Caco-2 (cell line): ENCODE measurements around the gene LDLRAD3. TPM values are rescaled to one million over a fixed set of nuclear protein-coding genes. Genes with fewer than 3 reads are reported as not detected.
A peak's percentile ranks its signal among the peaks of the same experiment; 100 is the strongest.

ENCODE experiments used
- BruUV-seq: library from RNA; stranded (reverse); fragments of 400-500 nt; replicated peaks from 2 replicates; lab custom pipeline; 2021; lab: Mats Ljungman, UMichigan
- CTCF ChIA-PET: fragments of 300-600 bp; sonication (Branson Sonifier 250); formaldehyde crosslinking; loops from one replicate; lab custom pipeline; 2022; ENCODE audit warnings: antibody characterized with exemption; lab: Charles Lee
- POLR2A ChIA-PET: fragments of 300-600 bp; sonication (Branson Sonifier 250); formaldehyde crosslinking; loops from one replicate; lab custom pipeline; 2022; ENCODE audit warnings: antibody characterized with exemption; lab: Charles Lee
- DNase-seq, 2 experiments: peaks; one replicate each; pipeline versions ENCODE4 v3.0.0 to v3.0.0-alpha.2; 2020 to 2022
- H3K27me3 ChIP-seq: replicated peaks from 2 replicates; pipeline ENCODE4 v1.6.0; 2011; ENCODE audit warnings: low read length; ENCODE audit not compliant: control insufficient read depth, insufficient read depth
- H3K36me3 ChIP-seq: 2 replicates; pipeline ENCODE4 v1.5.1; 2011; ENCODE audit warnings: low read length; ENCODE audit not compliant: control insufficient read depth, insufficient read depth
- H3K4me1 ChIP-seq: fragments of 250-450 bp; sonication (Bioruptor Pico); 2 replicates; pipeline ENCODE4 v1.5.1; 2020; ENCODE audit warnings: mild to moderate bottlenecking
- H3K4me3 ChIP-seq: 2 replicates; pipeline ENCODE4 v1.5.1; 2011; ENCODE audit warnings: low read depth, mild to moderate bottlenecking, control low read depth, low read length
- H3K9me3 ChIP-seq: fragments of 250-450 bp; sonication (Bioruptor Pico); 2 replicates; pipeline ENCODE4 v1.5.1; 2020; ENCODE audit warnings: mild to moderate bottlenecking, moderate library complexity
- H3K27ac Mint-ChIP-seq: one replicate; pipeline ENCODE4 v1.8.0; 2022; ENCODE audit warnings: mixed read lengths; ENCODE audit not compliant: unreplicated experiment
- H3K27me3 Mint-ChIP-seq: one replicate; pipeline ENCODE4 v1.8.0; 2022; ENCODE audit warnings: mixed read lengths; ENCODE audit not compliant: insufficient read depth, unreplicated experiment
- H3K36me3 Mint-ChIP-seq: one replicate; pipeline ENCODE4 v1.8.0; 2022; ENCODE audit warnings: mild to moderate bottlenecking, mixed read lengths; ENCODE audit not compliant: insufficient read depth, unreplicated experiment
- H3K4me1 Mint-ChIP-seq: one replicate; pipeline ENCODE4 v1.8.0; 2022; ENCODE audit warnings: low read depth, mixed read lengths; ENCODE audit not compliant: unreplicated experiment
- H3K4me3 Mint-ChIP-seq: one replicate; pipeline ENCODE4 v1.8.0; 2022; ENCODE audit warnings: mild to moderate bottlenecking, moderate library complexity, mixed read lengths; ENCODE audit not compliant: unreplicated experiment
- H3K9me3 Mint-ChIP-seq: one replicate; pipeline ENCODE4 v1.8.0; 2022; ENCODE audit warnings: mixed read lengths; ENCODE audit not compliant: unreplicated experiment
- intact Hi-C: fragments of 100-400 bp; cut with micrococcal nuclease; formaldehyde crosslinking; loops from one replicate; pipeline ENCODE4 v1.10.0; 2022; ENCODE audit not compliant: unreplicated experiment
- total RNA-seq: library from RNA; stranded (reverse); gene quantifications from 2 replicates; pipeline ENCODE4 v1.2.3, GENCODE V29; 2022
- TF ChIP-seq, protein P1 (sequence below), 2 experiments: fragments of 200-600 bp in 1 of 2; IDR thresholded peaks; 1 replicate in 1 of 2; 2 replicates in 1 of 2; pipeline versions ENCODE4 v1.5.1 to v1.8.0; 2011 to 2022; ENCODE audit warnings: antibody characterized with exemption in 1 of 2, control low read depth in 1 of 2, inconsistent platforms in 1 of 2, low read depth in 1 of 2, low read length in 1 of 2, mild to moderate bottlenecking in 1 of 2, moderate library complexity in 1 of 2; ENCODE audit not compliant: insufficient read depth in 1 of 2, severe bottlenecking in 1 of 2, unreplicated experiment in 1 of 2

The LDLRAD3 gene
- total RNA-seq, 1 experiment from 2014 or later: 9.9 TPM

DNA sequence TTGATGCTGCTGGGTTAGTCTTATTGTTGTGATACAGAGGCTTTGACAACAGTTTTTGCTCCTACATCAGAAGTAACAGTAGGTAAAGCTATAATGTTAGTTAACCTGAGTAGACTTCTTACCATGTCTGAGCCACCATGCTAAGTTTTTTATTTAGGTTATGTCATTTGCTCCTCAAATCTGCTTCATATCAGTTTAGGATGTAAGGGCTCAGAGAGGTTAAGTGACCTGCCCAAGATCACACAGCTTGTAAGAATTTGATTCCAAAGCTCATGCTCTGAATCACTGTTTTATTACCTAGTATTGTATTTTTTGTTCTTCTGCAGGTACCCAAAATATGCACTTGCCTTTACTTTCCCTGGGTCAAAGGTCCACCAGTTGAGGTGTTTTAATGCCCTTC lies 183.7 kb downstream of the LDLRAD3 start:
- Histone ChIP-seq H3K27me3 (no peaks in the 10 kb centered on the region), H3K36me3 (no peaks in the 10 kb centered on the region), H3K9me3 (no peaks in the 10 kb centered on the region), H3K4me1 (no peaks in the 10 kb centered on the region), H3K4me3 (no peak overlapping the region)
- ChIA-PET CTCF (interaction anchor here (1.2 kb wide), 1 partner anchor 305 kb away, joined by 4 read pairs; no protein-coding TSS in a partner anchor), POLR2A (no interaction called here)
- Mint-ChIP-seq H3K9me3 (no peaks in the 10 kb centered on the region), H3K4me3 (no peak overlapping the region), H3K36me3 (no peaks in the 10 kb centered on the region), H3K4me1 (peaks cover 28% of the 10 kb centered on the region), H3K27ac (no peak overlapping the region), H3K27me3 (no peaks in the 10 kb centered on the region)
- intact Hi-C loops: no loop called here
- no peak for DNase-seq
- TF ChIP-seq, protein P1, sequence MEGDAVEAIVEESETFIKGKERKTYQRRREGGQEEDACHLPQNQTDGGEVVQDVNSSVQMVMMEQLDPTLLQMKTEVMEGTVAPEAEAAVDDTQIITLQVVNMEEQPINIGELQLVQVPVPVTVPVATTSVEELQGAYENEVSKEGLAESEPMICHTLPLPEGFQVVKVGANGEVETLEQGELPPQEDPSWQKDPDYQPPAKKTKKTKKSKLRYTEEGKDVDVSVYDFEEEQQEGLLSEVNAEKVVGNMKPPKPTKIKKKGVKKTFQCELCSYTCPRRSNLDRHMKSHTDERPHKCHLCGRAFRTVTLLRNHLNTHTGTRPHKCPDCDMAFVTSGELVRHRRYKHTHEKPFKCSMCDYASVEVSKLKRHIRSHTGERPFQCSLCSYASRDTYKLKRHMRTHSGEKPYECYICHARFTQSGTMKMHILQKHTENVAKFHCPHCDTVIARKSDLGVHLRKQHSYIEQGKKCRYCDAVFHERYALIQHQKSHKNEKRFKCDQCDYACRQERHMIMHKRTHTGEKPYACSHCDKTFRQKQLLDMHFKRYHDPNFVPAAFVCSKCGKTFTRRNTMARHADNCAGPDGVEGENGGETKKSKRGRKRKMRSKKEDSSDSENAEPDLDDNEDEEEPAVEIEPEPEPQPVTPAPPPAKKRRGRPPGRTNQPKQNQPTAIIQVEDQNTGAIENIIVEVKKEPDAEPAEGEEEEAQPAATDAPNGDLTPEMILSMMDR (IDR thresholded peaks at IDR 0.05; ENCODE audit: insufficient read depth in 1 of 2, low read depth in 1 of 2, low read length in 1 of 2, severe bottlenecking in 1 of 2, unreplicated experiment in 1 of 2): no peak
- BruUV-seq: no TSS peak

DNA sequence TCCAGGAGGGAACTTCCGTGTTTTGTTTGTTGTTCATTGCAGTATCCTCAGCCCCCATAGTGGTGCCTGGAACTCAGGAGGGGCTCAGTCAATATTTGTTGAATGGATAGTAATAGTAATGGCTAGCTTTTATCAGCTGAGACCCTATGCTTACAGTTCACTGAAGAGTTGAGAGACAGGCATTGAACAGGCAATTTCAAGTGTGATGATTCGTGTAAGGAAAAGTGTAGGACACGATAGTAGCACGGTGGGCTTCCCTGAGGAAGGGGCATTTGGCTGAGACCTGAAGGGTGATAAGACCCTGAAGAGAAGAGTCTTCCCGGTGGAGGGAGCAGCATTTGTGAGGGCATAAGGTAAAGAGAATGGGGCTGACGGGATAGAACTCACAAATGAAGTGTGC lies 186.1 kb downstream of the LDLRAD3 start:
- Histone ChIP-seq H3K4me1 (no peaks in the 10 kb centered on the region), H3K9me3 (no peaks in the 10 kb centered on the region), H3K36me3 (no peaks in the 10 kb centered on the region), H3K4me3 (no peak overlapping the region), H3K27me3 (no peaks in the 10 kb centered on the region)
- no peaks in the 10 kb centered on the region for H3K27me3 Mint-ChIP-seq
- peaks cover 18% of the 10 kb centered on the region for H3K4me1 Mint-ChIP-seq
- DNase-seq: no peak
- H3K36me3 Mint-ChIP-seq: no peaks in the 10 kb centered on the region
- no peaks in the 10 kb centered on the region for H3K9me3 Mint-ChIP-seq
- ChIA-PET CTCF (interaction anchor here (1.2 kb wide), 1 partner anchor 88 kb away, joined by 3 read pairs; no protein-coding TSS in a partner anchor), POLR2A (no interaction called here)
- H3K4me3 Mint-ChIP-seq: no peak overlapping the region
- no TSS peak for BruUV-seq
- TF ChIP-seq, protein P1 (IDR thresholded peaks at IDR 0.05; ENCODE audit: insufficient read depth in 1 of 2, low read depth in 1 of 2, low read length in 1 of 2, severe bottlenecking in 1 of 2, unreplicated experiment in 1 of 2): no peak
- peak overlapping the region; percentile 53 for H3K27ac Mint-ChIP-seq
- intact Hi-C loops: no loop called here

DNA sequence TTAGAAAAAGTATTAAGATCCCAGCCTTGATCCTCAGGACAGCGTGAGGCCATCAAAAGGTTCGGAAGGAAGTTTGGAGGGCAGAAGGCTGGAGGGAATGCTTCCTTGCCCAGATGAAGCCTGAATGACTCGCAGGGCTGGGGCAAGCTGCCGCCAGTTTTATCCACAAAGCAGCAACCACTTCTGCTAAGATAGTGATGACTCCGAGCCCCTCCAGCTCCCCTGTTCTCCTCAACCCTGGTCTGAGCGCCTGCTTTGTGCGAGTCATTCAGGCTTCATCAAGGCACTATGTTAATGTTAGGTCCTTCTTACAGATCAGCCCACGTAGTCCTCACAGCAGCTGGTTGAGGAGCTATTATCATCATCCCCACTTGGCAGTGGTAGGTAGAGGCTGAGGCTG lies 186.5 kb downstream of the LDLRAD3 start:
- peak overlapping the region; percentile 53 for H3K27ac Mint-ChIP-seq
- no TSS peak for BruUV-seq
- TF ChIP-seq, protein P1 (IDR thresholded peaks at IDR 0.05; ENCODE audit: insufficient read depth in 1 of 2, low read depth in 1 of 2, low read length in 1 of 2, severe bottlenecking in 1 of 2, unreplicated experiment in 1 of 2): no peak

More for the DNA sequence above, 186.5 kb downstream of the LDLRAD3 start:
- Mint-ChIP-seq H3K4me1 (peaks cover 14% of the 10 kb centered on the region), H3K4me3 (no peak overlapping the region), H3K9me3 (no peaks in the 10 kb centered on the region), H3K36me3 (no peaks in the 10 kb centered on the region), H3K27me3 (no peaks in the 10 kb centered on the region)
- DNase-seq: no peak
- CTCF ChIA-PET: interaction anchor here (1.2 kb wide), 1 partner anchor 88 kb away, joined by 3 read pairs; no protein-coding TSS in a partner anchor
- POLR2A ChIA-PET: no interaction called here
- H3K4me3 ChIP-seq: no peak overlapping the region
- H3K36me3 ChIP-seq: no peaks in the 10 kb centered on the region
- H3K27me3 ChIP-seq: no peaks in the 10 kb centered on the region
- intact Hi-C loops: no loop called here
- H3K4me1 ChIP-seq: no peaks in the 10 kb centered on the region
- H3K9me3 ChIP-seq: no peaks in the 10 kb centered on the region
